Colon (tissue), 2 donors: Measurements from ENCODE around the gene SMYD3.

ENCODE experiments used
- FAIRE-seq: peaks from 2 replicates; lab custom pipeline; 2012; peaks lifted over from hg19 to GRCh38; lab: Jason Lieb, UNC
- donor health status: control.
- donor health status: control.

Gene SMYD3

DNA sequence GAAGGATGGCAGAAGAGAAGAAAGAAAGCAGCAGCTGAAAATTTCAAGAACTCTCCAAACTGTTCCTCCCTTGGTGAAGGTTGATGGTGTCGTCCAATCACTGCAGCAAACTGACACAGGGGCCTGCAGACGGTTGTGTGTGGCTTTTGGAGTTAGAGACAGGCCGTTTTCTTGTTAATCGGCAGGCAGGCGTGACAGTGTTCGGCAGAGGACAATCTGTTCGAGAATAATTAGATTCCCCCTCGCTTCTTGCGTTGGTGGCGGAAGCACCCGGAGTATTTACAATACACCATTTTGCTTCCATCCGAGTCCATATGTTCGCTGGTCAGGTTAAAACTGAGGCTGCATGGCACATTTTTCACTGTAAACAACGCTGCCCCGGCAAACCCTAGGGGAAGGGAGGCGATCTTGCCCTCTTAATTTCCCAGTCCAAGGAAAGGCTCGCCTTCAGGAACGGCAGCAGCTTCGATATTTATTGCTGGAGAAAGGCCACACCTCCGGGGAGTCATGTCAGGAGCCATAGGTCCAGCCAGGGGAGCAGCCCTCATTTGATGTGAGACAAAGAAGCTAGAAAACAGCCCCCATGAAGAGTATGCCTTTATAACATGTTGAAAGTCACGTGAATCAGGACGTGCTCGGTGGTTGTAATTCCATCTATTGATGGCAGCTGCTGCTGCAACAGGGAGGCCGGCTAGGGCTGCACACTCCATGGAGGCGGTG, 360.1 kb downstream of the SMYD3 start:
- FAIRE-seq: no peak

DNA sequence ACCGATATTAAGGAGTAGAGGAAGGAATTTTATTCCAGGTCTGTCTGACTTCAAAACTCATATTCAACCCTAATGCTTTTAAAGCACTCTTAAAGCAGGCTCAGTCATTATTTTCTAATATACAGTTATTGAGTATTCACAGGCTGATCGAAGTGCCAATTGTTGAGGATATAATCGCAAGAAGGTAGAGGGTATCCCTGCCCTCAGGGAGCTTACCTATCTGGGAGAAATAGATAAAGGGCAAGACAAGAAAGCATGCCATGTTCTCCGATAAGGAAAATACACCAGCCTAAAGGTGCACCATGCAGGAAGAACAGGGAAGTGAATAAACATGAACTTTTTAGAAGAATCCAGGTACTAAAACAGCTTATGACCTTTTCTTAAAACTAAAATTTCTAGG, 361.2 kb downstream of the SMYD3 start:
- no peak for FAIRE-seq

DNA sequence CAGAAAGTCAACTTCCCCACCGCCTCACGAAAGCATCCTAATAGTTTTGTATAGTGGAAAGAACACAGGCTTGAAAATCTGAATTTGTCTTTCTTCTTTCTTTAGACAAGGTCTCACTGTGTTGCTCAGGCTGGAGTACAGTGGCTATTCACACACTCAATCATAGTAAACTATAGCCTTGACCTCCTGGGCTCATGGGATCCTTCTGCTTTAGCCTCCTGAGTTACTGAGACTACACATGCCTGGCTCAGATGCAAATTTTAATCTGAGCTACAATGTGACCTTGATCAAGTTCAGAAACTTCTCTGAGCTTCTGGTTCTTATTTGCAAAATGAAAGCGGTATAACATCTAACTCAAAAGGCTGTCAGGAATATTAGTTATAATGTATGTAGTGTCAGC, 362.1 kb downstream of the SMYD3 start:
- no peak for FAIRE-seq

DNA sequence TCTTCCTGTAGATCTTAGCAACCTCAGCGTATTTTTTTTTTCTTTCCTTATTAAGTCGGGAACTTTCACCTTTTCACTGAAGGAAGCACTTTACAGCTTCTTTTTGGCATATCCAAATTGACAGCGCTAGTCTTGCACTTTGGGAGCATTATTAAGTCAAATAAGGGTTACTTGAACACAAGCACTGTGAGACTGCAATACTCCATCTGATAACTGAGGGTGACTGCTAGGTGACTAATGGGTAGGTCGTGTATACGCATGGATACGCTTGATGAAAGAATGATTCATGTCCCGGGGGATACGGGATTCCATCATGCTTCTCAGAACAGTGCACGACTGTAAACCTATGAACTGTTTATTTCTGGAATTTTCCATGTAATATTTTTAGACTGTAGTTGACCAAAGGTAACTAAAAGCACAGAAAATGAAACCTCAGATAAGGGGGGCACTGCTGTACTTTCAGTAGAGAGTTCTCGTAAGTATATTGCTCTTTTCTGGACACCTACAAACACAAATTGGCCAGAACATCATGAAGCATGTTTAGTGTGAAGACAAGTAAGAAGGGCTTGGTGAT, 364.7 kb downstream of the SMYD3 start:
- FAIRE-seq: no peak

DNA sequence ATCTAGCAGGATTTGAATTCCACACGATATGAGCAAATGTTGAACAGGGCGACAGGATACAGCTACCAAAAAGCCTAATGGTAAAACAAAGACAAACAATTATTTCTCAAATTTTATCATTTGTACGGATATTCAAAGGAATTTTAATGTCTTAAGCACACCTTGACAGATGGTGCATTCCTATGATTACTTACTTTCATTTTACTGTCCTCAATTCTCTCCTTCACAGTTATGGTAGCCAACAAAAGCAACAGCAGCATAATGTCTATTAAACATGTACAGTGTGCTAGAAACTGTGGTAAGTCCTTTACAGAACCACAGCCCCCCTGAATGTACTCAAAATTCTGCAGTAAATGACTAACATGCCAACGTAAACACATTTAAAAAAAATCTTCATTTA, 365.8 kb downstream of the SMYD3 start:
- FAIRE-seq: no peak

DNA sequence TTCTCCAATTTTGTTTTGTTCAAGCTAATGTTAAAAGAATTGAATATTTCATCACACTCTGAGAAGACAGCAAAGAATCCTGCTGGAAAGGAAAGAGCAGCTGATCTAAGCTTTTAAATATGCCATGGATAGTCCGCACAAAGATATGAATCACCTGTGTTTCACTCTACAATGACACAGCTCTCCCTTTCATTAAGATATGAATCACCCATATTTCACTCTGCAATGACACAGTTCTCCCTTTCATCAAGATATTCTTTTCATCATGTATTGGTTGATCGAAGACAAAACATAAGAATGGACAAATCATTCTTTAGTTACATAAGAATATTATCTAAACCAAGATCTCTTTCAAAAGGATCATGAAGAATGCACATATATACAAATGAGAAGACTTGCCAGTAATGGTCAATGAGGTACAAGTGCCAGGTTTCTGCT, 367.3 kb downstream of the SMYD3 start:
- FAIRE-seq: no peak

DNA sequence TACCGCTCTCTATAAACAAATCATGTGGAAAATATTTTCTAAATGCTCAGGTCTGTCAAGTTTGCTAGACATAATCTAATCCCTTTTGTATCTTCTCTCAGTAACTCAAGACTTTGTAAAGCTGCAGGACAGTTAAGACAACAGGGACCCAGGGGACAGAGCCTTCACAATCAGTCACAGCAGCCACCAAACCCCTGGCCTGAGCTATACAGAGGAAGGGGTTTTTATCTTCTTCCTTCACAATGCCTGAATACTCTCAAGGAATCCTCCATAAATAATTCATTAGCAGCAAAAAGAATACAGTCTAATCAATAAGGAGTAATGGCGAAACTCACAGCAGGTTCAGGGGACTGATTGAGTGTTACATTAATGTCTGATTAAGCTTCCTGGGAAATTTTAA, 368.3 kb downstream of the SMYD3 start:
- FAIRE-seq: no peak

DNA sequence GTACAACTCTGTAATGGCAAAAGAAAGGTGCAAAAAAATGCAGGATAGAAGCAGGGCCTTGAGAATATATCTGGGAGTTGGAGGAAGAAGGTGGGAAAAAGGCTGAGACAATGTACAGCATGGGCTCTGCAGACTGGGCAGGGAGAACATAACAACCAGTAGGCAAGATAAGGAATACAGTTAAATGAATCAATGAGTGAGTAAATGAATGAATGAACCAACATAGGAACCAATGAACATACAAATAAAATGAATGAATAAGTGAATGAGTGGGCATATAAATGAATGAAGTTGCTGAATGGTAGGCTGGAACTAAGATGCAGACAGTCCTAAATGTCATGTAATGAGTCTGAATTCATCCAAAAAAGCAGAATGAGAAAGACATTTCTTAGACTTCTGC, 370.6 kb downstream of the SMYD3 start:
- FAIRE-seq: no peak

DNA sequence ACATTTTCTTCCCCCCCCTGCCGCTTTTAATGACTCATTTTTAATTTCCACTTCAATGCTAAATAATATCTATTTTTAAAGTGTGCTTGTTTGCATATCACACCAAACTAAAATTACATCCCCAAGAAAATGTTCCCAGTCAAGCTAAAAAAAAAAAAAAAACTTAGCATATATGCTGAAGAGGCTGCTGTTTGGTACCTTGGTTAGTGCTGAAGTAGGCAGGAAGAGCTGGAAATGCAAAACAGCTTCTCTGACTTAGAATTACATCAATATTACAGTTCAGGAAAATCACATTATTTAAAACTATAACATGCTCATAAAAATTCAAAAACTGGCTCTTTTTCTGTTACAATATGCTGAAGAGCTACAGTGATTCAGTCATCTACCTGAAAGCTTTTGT, 372.3 kb downstream of the SMYD3 start:
- no peak for FAIRE-seq

DNA sequence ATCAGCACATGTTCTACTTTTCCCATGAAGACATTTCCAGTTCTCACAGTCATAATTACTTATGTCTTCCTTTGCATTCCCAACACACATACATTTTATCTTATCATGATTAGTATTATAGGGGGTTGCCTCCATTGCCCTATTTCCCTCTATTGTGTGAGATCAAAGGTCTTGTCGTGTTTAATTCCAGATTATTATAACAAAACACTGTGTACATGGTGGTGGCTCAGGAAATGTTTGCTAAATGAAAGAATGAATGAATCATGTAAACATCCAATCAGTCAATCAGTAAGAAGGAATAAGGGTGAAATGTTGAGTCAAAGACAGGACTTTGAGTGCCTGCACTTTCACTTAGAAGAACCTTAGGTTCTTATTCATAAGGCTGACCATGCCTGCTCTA, 376.0 kb downstream of the SMYD3 start:
- no peak for FAIRE-seq

DNA sequence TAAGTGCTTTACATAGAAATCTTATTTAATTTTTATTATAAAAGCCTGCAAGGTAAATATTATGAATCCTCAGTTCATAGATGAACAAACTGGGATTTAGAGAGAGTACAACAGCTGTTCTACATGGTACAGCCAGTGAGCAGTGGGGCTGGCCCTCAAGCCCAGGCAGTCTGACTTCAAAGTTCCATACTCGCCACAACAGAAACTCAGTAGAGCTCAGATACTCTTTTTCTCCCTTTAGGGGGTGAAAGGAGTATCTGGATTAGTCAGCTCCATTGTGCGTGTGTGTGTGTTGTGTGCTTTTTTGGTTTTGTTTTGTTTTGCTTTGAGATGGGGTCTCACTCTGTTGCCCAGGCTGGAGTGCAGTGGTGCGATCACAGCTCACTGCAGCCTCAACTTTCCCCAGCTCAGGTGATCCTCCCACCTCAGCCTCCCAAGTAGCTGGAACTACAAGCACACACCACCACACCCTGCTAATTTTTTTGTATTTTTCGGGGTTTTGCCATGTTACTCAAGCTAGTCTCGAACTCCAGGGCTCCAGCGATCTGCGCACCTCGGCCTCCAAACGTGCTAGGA, 378.5 kb downstream of the SMYD3 start:
- FAIRE-seq: no peak

DNA sequence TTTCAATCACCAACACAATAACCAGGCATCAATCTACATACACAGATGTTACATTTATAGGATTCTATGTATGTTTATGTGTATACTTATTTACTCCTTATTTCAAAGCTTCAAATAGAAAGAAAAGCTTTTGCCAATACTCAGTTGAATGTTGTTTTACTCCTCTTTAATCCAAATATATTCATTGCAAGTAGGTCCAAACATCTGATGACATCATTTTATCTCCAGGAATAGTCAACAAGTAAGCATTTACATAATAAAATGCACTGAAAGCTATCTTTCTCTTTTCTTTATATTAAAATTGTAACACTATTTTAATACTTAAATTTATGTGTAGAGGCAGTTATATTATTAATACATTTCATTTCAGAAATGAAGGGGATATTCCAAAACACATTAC, 380.5 kb downstream of the SMYD3 start:
- FAIRE-seq: no peak

DNA sequence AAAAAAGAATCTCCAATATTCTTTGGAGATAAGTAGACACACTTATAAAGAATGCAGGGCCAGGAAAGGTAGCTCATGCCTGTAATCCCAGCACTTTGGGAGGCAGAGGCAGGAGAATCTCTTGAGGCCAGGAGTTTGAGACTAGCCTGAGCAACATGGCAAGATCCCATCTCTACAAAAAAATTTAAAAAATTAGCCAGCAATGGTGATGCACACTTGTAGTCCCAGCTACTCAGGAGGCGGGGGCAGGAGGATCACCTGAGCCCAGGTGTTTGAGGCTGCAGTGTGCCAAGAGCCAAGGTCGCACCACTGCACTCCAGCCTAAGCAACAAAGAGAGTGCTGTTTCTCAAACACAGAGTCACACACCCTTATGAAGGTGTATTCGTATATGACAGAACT, 385.0 kb downstream of the SMYD3 start:
- FAIRE-seq: no peak

DNA sequence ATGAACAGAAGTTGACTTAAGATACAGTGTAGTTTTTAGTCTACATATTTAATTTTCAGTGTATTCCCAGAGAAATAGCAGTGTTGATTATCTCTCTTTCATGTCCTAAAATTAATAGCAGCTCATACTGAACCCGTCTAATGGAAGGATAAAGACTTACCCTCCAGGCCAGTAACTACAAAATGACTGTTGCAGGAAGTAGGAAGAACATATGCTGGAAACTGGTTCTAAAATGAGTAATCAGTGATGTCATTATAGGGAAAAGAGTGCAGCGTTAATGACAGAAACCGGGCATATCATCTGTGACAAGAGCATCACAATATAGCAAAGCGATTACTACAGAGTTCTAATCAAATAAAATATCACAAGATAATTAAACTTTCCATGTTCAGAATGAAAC, 385.5 kb downstream of the SMYD3 start:
- FAIRE-seq: no peak

DNA sequence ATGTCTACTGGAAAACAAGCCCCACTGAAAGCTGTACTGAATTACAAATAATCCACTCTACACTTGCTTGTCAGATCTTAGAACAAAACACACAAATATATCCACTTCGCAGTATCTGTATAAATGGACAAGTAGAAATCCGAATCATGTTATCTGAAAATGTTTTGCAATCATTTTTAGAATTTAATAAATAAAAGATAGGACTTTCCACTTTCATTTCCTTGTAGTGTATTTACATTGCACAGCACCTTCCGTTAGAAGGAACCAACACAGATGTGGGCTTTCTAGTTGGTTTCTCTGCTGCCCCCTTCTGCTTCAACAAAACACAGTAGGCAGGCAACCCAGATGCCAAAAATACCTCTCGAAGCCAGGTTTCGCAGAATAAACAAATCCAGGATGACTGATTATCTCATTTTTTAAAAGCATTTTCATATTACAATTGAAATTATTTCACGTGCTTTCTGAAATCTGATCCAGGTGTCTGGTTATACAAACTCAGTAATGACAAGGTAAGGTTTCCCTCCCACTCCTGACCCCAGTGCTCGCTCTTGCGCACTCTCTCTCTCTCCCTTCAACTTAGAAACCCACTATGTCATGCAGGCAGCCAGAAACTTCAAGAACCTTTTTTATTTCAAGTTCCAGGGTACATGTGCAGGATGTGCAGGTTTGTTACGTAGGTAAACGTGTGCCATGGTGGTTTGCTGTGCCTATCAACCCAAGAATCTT, 389.9 kb downstream of the SMYD3 start:
- FAIRE-seq: no peak

DNA sequence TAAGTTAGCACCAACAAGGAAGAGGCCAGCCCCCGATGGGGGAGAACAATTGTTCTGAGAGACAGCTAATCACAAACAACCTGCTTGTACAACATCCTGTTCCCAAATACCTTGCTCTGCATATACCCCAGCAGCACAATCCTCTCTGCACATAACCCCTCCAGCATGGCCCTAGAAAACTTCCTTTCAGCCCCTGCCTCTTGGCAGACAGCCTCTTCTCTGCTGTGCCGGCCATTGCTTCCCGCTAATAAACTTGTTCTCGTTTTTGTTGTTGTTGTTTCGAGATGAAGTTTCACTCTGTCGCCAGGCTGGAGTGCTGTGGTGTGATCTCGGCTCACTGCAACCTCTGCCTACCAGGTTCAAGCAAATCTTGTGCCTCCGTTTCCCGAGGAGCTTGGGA, 392.7 kb downstream of the SMYD3 start:
- no peak for FAIRE-seq

DNA sequence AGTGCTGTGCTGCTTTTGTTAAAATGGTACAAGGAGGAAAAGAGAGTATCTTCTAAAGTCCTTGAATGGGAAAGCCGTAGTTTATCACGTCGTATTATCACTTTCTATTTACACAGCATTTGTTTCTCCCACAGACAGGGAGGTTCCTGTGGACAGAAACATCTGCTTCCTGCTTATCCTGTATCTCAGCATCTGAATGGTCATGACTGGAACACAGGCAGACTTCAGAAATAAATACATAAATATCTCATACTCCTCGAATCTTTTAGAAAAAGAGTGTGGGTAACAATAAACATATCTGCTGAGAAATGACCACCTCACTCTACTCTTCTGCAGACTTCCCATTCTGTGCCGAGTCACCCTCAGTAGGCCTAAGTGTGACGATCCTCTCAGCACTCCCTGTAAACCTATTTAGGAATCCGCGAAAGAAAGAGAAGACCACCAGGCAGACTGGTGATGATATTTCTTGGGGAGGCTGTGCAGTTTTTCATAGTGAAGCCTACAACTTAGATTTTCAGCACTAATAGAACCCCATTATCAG, 393.5 kb downstream of the SMYD3 start:
- no peak for FAIRE-seq

DNA sequence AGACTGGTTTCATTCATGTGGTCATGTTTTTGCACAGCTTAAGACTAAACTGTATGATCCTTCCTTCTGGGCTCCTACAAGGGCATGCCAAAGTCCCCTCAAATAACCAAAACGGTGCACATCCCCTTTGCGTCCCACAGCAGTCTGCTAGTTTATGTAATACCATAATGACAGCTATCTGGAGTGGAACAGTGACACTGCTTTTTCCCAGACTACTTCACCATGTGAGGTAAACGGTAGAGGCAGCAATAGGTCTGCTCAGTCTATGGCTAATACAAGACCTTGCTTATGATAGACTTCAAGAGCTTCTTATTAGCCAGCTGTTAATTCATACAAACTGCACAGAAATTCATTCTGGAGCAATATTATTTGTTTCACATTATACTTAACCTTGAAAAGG, 395.5 kb downstream of the SMYD3 start:
- FAIRE-seq: no peak

DNA sequence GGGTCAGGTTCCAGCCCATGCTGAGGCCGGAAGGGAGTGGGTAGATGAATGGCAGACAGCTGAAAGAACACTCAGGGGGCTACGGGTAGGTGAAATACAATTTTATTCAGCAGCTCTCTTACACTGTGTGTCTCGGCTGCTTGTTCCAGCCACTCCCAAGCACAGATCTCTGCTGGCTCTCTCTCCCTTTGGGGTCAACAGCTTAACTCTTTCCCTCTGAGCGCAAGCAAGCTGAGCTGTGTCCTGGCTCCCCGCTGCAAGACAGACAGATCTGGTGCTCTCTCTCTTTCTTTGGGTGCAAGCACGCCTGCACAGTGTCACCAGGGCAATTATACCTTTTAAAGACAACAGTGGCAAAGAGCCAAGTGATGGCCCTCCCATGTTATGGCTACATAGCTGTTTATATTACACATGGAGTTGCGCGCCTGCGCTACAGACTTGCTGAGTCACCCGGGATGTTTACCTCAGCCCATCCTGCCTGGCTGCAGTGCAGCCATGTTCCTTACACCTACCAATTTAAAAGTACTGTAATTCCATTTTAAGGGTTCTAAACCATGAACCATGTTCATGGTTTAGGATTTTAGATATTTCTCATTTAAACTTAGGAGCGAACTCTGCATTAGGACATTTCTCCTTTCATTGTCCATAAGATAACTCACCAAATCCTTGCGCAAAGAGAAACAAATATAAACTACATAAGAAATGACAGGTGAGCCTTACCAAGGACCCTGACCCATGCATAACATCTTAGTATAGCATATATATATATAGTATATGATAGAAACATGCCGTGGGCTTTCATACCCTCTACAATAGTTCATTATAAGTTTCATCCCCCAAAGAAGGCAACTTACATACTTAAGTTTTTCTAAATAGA, 396.5 kb downstream of the SMYD3 start:
- no peak for FAIRE-seq

DNA sequence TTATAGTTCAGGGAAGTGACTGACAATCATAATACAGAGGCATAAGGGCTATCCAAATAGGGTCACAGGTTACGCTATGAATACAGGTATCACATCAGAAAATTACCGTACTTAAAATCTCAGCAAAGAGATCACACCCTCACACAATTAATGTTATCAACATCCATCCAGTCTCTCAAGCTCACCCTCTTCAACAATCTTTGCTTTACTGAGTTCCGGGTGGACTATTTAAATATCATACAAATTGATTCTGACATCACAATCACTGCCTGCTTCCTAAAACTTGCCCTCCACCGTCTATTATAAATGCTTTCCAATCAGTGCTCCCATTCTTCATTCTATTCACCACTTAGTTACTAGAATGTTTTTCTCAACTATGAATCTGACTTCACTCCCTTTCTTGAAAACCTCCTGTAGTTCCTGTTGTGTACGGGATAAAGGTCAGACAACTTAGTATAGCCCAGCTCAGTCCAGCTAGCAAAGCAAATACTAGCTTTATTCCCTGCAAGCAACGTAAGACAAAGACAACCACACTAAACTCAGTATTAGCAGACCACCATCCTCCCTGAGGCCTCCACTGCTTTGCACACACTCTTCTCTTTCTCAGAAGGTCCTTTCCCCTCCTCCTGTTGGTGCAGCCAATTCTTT, 398.7 kb downstream of the SMYD3 start:
- FAIRE-seq: no peak

DNA sequence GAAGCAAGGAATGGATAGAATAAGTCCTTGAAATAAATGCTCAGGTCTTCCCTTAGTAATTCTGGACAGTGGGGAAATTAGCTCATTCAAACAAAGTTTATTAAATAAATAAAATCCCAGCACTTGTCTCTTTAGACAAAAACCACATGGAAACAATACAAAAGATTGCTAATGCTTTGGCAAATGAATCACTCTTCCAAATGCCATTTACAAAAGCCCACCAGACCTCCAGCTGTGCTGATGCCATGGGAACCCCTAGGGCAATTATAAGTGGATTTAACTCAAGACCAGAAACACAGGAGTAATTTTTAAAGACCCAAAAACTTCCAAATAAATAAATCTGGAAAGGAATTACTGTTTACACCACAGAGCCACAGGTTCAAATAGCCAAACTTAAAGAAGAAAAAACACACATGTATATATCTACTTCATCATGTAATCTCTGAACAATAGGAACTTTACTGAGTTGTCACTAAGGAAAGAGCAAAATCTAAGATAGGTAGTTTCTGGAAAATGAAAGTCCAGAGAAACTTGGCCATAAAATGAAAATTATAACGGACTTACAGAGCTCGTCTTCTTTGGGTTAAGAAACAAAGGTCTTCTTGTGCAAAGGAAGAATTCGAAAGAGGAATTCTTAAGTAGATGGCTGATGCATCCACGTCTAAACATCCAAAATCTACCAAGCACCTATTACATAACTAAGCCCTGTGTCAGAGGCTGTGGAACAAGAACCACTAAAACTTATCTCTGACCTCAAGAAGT, 399.4 kb downstream of the SMYD3 start:
- no peak for FAIRE-seq
